ENCODE data around the gene SCAMP2.

The SCAMP2 gene

DNA sequence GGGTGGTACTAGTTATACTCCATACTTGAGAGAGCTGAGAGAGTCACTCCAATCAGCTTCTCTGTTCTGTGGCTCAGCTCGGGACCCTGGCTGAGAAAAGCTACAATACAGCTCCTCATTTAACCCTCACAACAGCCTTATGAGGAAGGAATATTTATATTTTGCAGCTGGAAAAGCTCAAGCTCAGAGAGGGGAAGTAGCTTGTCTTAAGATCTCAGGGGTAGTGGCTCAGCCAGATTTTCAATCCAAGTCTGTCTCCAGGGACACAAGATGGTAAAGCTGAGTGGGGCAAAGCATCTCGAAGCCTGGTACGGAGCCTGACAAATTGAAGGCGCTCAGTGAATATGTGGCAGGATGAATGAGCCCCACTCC is 14.8 kb downstream of the SCAMP2 start:
- no peak overlapping the region for H3K27ac ChIP-seq
- DNase-seq (ENCODE audit: low spot score) = no peak
- TF ChIP-seq, protein P1, sequence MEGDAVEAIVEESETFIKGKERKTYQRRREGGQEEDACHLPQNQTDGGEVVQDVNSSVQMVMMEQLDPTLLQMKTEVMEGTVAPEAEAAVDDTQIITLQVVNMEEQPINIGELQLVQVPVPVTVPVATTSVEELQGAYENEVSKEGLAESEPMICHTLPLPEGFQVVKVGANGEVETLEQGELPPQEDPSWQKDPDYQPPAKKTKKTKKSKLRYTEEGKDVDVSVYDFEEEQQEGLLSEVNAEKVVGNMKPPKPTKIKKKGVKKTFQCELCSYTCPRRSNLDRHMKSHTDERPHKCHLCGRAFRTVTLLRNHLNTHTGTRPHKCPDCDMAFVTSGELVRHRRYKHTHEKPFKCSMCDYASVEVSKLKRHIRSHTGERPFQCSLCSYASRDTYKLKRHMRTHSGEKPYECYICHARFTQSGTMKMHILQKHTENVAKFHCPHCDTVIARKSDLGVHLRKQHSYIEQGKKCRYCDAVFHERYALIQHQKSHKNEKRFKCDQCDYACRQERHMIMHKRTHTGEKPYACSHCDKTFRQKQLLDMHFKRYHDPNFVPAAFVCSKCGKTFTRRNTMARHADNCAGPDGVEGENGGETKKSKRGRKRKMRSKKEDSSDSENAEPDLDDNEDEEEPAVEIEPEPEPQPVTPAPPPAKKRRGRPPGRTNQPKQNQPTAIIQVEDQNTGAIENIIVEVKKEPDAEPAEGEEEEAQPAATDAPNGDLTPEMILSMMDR (IDR thresholded peaks at IDR 0.05) = no peak
- H3K4me3 ChIP-seq = no peak overlapping the region

DNA sequence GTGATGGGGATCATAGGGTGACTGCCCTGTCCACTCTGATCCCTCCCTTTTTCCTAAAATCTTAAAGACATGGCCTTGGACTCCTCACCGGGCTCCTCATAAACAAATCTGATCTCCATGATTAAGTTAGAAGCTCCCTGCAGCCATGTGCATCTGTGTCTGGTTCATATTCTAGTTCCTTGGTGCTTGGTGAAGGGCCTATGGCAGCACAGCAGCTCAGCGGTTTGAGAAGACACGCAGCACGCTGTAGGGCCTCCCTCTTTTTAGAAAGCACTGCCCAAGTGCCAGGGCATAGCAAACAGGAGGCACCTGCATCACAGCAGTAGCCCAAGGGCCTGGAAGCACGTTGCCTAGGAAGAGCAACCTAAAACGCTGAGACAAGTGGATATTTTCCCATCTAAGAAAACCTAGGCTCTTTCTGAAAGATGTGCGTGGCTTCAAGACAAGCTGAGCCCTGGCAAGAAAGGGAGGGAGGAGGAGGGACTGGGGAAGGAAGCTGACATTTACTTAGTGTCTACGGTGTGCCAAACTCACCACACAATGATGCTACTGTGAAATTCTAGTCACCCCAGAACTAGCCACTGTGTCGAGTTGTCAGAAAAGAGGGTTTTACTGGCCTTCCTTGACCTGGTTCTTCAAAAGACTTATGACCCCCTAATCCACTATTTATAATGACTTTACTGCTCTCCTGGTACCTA is 15.3 kb downstream of the SCAMP2 start:
- Histone ChIP-seq H3K27ac (no peak overlapping the region), H3K4me3 (no peak overlapping the region)
- no peak for DNase-seq (ENCODE audit: low spot score)
- TF ChIP-seq, protein P1 (IDR thresholded peaks at IDR 0.05) = no peak

DNA sequence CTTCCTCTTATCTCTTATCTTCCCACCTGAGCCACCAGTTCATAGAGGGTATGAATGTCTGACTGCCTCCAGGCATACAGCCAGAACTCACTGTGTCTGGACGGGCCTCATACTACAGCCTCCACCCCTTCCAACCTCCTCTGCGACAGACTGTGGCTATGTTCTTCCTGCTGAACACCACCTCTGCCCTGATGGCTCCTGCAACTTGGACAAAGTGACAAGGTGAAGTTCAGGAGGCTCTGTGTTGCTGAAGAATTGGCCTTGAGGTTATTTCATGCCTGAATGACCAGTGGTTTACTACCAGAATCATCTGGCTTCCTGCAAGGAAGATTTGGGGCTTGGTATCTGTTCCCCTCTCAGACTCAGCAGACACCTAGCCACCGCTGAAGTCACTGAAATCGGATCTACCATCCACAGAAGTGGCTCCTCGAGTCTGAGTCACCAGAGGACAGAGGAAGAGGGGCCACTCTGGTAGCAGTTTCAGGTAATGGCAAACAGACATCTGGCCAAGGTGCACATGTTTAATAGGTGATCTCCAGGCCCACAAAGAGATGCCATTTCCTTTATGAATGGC is 16.0 kb downstream of the SCAMP2 start:
- TF ChIP-seq, protein P1 (IDR thresholded peaks at IDR 0.05) = no peak
- Histone ChIP-seq H3K4me3 (no peak overlapping the region), H3K27ac (no peak overlapping the region)
- no peak for DNase-seq (ENCODE audit: low spot score)

DNA sequence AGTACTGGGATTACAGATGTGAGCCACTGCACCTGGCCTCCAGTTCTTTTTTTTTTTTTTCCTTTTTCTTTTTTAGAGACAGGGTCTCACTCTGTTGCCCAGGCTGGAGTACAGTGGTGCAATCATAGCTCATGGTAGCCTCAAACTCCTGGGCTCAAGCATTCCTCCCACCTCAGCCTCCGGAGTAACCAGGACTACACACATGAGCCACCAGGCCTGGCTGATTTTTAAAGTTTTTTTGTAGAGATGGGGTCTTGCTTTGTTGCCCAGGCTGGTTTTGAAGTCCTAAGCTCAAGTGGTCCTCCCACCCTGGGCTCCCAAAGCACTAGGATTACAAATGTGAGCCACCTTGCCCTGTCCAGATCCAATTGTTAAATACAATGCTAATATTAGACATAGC is 16.6 kb downstream of the SCAMP2 start:
- TF ChIP-seq, protein P1 (IDR thresholded peaks at IDR 0.05) = no peak
- DNase-seq (ENCODE audit: low spot score) = no peak
- Histone ChIP-seq H3K27ac (no peak overlapping the region), H3K4me3 (no peak overlapping the region)

DNA sequence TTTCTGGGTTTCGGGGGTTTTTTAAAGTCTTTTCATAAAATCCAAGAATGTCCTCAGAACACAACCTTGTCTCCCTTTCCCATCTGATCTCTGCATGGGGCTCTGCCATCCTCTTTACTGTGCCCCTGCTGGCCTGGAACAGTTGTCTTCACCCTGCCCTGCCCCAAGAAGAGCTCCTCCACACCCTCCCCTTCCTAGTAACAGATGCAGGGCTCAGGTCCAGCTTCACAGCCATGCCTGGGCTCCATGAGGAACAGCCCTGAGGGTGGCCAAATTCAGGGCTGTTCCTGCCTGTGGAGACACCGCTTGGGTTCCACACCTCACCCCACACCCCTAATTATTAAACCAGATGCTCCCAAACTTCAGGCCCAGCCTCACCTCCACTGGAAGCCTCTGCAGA is 17.3 kb downstream of the SCAMP2 start:
- no peak for DNase-seq (ENCODE audit: low spot score)
- TF ChIP-seq, protein P1 (IDR thresholded peaks at IDR 0.05) = no peak
- no peak overlapping the region for H3K4me3 ChIP-seq
- H3K27ac ChIP-seq = no peak overlapping the region

DNA sequence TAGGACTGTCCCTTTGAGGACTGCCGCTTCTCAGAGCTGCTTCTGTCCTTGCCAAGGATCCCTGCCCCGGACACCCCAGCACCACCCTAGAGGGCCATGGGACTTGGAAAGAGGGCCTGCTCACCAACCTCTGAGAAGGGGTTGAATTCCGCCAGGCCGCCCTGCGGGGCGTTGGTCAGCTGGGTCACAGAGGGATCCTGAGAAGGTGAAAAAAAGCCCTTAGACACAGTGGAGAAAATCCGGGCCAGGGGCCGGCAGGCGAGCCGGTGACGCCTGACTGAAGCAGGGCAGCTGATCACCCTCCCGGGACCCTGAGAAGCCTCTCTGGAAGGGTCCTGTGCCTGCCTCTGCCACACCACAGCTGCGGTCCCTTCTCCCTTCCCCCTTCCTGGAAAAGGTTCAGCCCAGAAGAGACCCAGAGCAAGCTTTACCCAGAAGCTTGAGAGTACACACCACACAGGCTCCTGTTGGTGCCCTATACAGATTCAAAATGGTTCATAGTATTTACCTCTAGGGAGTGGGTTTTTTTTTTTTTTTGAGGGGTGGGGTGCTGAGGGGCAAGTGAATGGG is 18.6 kb downstream of the SCAMP2 start:
- TF ChIP-seq, protein P1 (IDR thresholded peaks at IDR 0.05) = no peak
- no peak overlapping the region for H3K27ac ChIP-seq
- DNase-seq (ENCODE audit: low spot score) = no peak
- no peak overlapping the region for H3K4me3 ChIP-seq

DNA sequence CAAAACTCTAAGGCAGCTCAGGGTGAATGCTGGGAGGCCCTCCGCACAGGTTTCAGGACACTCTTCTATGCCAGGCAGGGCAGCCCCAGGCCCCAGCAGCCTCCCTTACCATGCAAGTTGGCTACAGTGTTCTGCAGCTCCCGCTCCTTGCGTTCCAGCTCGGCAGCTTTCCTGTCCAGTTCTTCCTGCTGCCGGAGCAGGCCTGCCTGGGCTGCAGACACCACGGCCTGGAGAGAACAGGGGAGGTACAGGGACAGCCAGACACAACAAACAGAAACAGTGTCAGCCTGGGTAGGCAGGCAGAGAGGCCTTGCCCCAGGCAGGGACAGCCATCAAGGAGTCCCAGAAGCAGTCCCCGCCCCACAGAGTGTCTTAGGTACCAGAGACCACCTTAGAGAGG is 21.2 kb downstream of the SCAMP2 start:
- TF ChIP-seq, protein P1 (IDR thresholded peaks at IDR 0.05) = no peak
- H3K27ac ChIP-seq = no peak overlapping the region
- DNase-seq (ENCODE audit: low spot score) = no peak
- no peak overlapping the region for H3K4me3 ChIP-seq
